Osteocyte (in vitro differentiated cells): ENCODE measurements around the gene KLC4. TPM values are rescaled to one million over a fixed set of nuclear protein-coding genes. Genes with fewer than 3 reads are reported as not detected.

ENCODE experiments used
- DNase-seq: peaks from one replicate; pipeline ENCODE4 v3.0.0; 2021; ENCODE audit warnings: mixed read lengths; ENCODE audit not compliant: unreplicated experiment; ENCODE audit errors: extremely low spot score
- H3K27ac Mint-ChIP-seq: one replicate; pipeline ENCODE4 v1.8.0; 2021; ENCODE audit warnings: mild to moderate bottlenecking, mixed read lengths; ENCODE audit not compliant: unreplicated experiment
- H3K27me3 Mint-ChIP-seq: one replicate; pipeline ENCODE4 v1.8.0; 2021; ENCODE audit warnings: mixed read lengths; ENCODE audit not compliant: unreplicated experiment
- H3K36me3 Mint-ChIP-seq: one replicate; pipeline ENCODE4 v1.8.0; 2021; ENCODE audit warnings: mixed read lengths; ENCODE audit not compliant: unreplicated experiment
- H3K4me1 Mint-ChIP-seq: one replicate; pipeline ENCODE4 v1.8.0; 2021; ENCODE audit warnings: mixed read lengths; ENCODE audit not compliant: unreplicated experiment
- H3K4me3 Mint-ChIP-seq: one replicate; pipeline ENCODE4 v1.8.0; 2021; ENCODE audit warnings: mild to moderate bottlenecking, moderate library complexity, mixed read lengths; ENCODE audit not compliant: unreplicated experiment
- H3K9me3 Mint-ChIP-seq: one replicate; pipeline ENCODE4 v1.8.0; 2021; ENCODE audit warnings: mixed read lengths; ENCODE audit not compliant: unreplicated experiment
- total RNA-seq: library from RNA; stranded (reverse); gene quantifications from 2 replicates; pipeline ENCODE4 v1.2.1, GENCODE V29; 2021
- TF ChIP-seq, protein P1 (sequence below): fragments of 200-600 bp; sonication (generic); IDR thresholded peaks from 2 replicates; pipeline ENCODE4 v1.5.0; 2021; ENCODE audit warnings: antibody characterized with exemption, mild to moderate bottlenecking, moderate library complexity

Gene KLC4
- total RNA-seq, 1 donor from 2014 or later = 44.5 TPM

DNA sequence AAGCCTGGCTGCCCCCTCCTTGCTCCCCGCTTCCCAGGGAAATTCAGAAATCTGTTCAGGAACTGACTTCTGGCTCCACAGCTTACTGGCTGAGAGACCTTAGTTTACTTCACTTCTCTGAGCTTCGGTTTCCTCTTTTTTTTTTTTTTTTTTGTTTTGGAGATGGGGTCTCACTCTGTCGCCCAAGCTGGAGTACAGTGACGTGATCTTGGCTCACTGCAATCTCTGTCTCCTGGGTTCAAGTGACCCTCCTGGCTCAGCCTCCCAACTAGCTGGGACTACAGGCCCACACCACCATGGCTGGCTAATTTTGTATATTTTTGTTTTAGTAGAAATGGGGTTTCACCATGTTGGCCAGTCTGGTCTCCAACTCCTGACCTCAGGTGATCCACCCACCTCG, 31.6 kb downstream of the KLC4 start:
- H3K9me3 Mint-ChIP-seq = no peaks in the 10 kb centered on the region
- H3K4me3 Mint-ChIP-seq = no peak overlapping the region
- TF ChIP-seq, protein P1, sequence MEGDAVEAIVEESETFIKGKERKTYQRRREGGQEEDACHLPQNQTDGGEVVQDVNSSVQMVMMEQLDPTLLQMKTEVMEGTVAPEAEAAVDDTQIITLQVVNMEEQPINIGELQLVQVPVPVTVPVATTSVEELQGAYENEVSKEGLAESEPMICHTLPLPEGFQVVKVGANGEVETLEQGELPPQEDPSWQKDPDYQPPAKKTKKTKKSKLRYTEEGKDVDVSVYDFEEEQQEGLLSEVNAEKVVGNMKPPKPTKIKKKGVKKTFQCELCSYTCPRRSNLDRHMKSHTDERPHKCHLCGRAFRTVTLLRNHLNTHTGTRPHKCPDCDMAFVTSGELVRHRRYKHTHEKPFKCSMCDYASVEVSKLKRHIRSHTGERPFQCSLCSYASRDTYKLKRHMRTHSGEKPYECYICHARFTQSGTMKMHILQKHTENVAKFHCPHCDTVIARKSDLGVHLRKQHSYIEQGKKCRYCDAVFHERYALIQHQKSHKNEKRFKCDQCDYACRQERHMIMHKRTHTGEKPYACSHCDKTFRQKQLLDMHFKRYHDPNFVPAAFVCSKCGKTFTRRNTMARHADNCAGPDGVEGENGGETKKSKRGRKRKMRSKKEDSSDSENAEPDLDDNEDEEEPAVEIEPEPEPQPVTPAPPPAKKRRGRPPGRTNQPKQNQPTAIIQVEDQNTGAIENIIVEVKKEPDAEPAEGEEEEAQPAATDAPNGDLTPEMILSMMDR = no peak
- no peak overlapping the region for H3K27ac Mint-ChIP-seq
- H3K27me3 Mint-ChIP-seq = no peaks in the 10 kb centered on the region
- no peaks in the 10 kb centered on the region for H3K36me3 Mint-ChIP-seq
- H3K4me1 Mint-ChIP-seq = peaks cover 54% of the 10 kb centered on the region
- no peak for DNase-seq

DNA sequence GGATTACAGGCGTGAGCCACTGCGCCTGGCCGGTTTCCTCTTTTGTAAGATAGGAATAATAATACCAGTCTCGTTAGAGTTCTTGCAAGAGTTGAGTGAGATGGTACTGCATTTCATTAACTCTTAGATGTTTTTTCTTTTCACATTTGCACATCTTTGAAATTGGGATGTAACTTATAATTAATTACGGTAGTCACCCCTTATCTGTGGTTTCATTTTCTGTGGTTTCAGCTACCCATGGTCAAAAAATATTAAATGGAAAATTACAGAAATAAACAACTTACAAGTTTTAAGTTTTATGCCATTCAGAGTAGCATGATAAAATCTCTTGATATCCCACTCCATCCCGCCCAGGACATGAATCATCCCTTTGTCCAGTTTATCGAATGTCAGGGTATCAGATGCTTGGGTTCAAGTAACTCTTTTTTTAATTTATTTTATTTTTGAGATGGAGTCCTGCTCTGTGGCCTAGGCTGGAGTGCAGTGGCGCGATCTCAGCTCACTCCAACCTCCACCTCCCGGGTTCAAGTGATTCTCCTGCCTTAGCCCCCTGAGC, 32.1 kb downstream of the KLC4 start:
- no peaks in the 10 kb centered on the region for H3K9me3 Mint-ChIP-seq
- H3K36me3 Mint-ChIP-seq = no peaks in the 10 kb centered on the region
- peaks cover 58% of the 10 kb centered on the region for H3K4me1 Mint-ChIP-seq
- H3K27ac Mint-ChIP-seq = no peak overlapping the region
- TF ChIP-seq, protein P1 = no peak
- H3K27me3 Mint-ChIP-seq = no peaks in the 10 kb centered on the region
- no peak for DNase-seq
- H3K4me3 Mint-ChIP-seq = no peak overlapping the region

DNA sequence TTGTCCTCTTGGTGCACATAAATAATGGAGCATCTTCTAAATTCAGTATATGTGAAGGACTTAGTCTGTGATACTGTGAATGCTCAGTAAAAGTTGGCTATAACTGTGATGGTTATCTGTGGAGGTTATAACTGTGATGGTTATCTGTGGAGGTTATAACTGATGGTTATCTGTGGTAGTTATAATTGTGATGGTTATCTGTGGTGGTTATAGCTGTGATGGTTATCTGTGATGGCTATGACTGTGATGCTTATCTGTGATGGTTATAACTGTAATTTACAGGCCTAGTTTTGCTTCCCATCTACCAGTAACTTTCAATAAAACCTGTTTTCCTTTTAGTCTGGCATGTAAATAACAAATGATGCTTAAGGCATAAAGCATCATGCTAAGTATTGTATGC, 33.2 kb downstream of the KLC4 start:
- Mint-ChIP-seq H3K27me3 (no peaks in the 10 kb centered on the region), H3K4me3 (no peak overlapping the region), H3K9me3 (no peaks in the 10 kb centered on the region), H3K4me1 (peaks cover 67% of the 10 kb centered on the region), H3K27ac (no peak overlapping the region), H3K36me3 (no peaks in the 10 kb centered on the region)
- TF ChIP-seq, protein P1 = no peak
- no peak for DNase-seq

DNA sequence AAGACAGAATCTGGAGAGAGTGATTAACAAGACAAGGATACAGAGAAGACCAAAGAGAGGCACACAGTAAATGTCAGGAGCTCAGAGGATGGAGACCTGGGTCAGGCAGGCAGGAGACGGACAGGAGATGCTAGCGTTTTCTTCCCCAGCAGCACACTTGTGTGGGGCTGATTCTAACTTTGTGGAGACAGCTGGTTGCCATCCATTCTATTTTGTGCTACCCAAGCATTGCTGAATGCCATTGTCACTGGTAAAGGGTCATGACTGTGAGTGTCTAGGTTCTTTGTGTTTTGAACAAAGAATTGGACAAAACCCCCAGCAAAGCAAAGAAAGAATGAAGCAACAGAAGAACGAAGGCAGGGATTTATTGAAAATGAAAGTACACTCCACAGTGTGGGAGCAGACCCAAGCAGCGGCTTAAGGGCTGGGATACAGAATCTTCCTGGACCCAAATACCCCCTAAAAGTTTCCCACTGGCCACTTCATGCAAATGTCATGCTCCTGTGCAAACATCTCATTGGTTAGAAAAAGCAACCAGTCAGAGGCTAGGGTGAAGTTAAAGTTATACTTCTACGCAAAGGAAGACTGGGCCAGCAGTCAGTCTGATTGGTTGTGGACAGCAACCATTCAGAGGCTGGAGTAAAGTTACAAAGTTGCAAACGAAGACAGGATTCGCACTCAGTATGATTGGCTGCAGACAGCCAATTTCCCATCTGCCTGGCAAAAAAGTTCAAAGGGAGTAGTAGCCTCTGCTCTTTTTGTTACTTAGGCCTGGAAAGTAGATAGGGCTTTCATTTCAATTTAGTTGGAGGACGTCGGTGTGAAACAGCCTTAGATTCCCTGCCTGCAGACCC, 34.2 kb downstream of the KLC4 start:
- H3K4me3 Mint-ChIP-seq = no peak overlapping the region
- TF ChIP-seq, protein P1 = no peak
- H3K4me1 Mint-ChIP-seq = peaks cover 75% of the 10 kb centered on the region
- H3K27ac Mint-ChIP-seq = no peak overlapping the region
- H3K9me3 Mint-ChIP-seq = no peaks in the 10 kb centered on the region
- H3K36me3 Mint-ChIP-seq = no peaks in the 10 kb centered on the region
- no peaks in the 10 kb centered on the region for H3K27me3 Mint-ChIP-seq
- no peak for DNase-seq

DNA sequence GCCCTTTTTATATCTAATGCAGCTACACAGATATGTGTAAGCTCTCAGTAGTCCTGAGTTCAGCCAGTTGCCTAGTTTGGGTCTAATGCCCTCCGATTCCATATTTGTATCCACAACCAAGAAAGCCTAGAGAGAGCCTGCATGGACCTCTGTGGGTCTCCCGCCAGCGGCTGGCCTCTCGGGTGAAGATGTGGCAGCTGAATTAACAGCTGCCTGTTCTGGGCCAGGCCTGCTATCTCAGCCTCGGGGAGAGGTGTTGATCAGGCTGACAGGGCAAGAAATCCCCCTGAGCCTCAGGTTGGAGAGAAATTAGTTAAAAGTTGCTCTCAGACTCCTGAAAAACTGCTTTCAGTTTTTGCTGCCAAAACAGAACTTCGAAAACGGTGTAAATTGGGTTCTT, 36.5 kb downstream of the KLC4 start:
- no peak overlapping the region for H3K4me3 Mint-ChIP-seq
- DNase-seq = no peak
- peaks cover 56% of the 10 kb centered on the region for H3K4me1 Mint-ChIP-seq
- peak overlapping the region; percentile 83 for H3K27ac Mint-ChIP-seq
- no peaks in the 10 kb centered on the region for H3K36me3 Mint-ChIP-seq
- no peaks in the 10 kb centered on the region for H3K27me3 Mint-ChIP-seq
- TF ChIP-seq, protein P1 = no peak
- no peaks in the 10 kb centered on the region for H3K9me3 Mint-ChIP-seq
